VCaP (cell line): Measurements from ENCODE around the gene PGM5.

Experiments used
- H3K27ac ChIP-seq: fragments of 450-650 bp; 2 replicates; pipeline ENCODE4 v1.5.1; 2017
- CTCF ChIP-seq: fragments of 450-650 bp; conservative IDR thresholded peaks from 2 replicates; pipeline ENCODE4 v1.5.1; 2017; ENCODE audit warnings: mild to moderate bottlenecking, moderate library complexity

PGM5 gene

DNA sequence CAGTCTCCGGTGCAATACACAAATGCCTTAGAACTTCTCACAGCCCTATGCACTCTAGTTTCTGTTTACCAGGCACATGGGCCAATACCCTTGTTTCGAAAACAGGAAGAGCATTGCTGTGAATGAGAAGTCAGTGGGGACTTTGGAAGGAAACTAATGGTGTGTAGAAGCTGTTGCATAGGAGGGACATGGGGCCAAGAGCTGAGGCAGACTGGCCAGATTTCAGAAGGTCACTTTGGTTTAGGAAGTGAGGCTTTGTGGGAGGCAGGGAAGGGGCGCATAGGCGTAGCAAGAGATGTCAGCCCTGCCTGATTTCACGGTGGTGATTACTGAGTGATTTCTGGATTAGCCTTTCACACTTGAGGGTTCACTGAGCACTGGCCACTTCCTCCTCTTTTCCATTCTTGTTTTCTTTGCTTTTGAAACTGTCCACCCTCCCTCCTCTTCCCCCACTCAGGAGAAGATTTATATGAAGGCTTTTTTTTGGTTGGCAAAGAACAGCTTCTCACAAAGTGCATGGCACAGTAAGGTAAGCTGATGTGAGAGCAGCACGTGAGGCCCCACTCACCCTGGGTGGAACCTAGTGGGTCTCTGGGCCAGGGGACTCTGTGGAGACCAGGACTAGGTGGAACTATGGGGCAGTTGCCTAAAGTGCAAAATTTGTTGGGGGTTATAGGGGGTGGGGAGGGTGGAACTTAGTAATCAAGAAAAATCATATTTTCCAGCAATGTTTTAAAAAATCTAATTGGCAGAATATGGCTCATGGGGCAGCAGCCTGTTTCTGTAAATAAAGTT is 190.4 kb downstream of the PGM5 start:
- no peak for TF ChIP-seq CTCF
- no peak overlapping the region for H3K27ac ChIP-seq

GRCh38 chr9:68547417-68547816 is 191.0 kb downstream of the PGM5 start:
- no peak overlapping the region for H3K27ac ChIP-seq
- no peak for TF ChIP-seq CTCF

DNA sequence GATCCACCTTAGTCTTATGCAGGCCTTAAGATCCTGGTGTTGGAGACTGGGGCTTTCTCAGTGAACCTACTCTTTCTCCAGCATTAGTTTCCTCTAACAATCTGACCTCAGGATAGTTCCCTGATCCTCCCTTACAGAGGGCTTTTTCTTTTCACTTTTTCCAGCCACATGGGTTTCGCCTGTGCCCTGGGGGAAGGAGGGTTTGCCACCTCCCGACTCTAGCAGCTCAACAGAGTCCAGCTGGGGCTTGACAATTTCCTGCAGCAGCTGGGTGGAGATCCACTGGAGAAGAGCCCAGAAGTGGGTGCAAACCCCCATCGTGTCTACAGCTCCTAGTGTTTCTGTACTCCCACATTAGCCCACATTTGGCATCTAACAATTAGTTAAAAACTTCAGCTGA is 191.8 kb downstream of the PGM5 start:
- H3K27ac ChIP-seq: no peak overlapping the region
- TF ChIP-seq CTCF: no peak

- no peak for TF ChIP-seq CTCF
- H3K27ac ChIP-seq: peak overlapping the region; percentile 54
These were observed 194.8 kb downstream of the PGM5 start for GRCh38 chr9:68551191-68551590.

DNA sequence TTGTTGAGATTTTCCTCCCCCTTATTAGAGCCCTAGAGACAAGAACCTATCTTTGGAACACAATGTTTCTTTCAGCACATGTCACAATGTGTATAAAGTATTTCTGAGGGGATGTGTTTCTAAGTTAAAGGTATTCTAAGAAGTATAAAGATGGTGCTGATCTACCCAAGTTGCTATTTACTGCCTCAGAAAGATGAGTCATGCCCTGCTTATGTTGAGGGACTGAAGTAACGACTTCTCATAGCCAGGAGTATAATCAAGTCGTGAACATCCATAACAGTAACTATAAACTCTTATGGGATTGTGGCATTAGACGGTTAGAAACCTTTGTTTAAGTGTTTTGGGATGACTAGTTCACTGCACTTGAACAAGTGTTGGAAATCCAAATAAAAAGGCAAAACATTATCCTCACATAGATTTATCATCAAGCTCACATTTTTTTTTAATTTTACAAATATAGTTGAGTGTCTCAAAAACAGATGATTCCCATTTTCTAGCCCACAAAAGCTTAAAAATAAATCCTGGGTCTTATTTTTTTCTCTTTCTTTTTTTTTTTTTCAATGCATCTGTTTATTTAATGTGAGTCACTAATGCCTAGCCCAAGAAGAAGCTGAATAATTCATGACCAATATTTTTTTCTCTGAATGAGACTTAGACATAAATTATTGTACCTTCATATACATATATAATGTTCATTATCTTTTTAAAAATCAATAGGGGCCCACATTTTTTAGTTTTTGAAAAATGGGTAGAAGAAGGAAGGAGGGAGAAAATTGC is 196.5 kb downstream of the PGM5 start:
- H3K27ac ChIP-seq: no peak overlapping the region
- TF ChIP-seq CTCF: no peak

DNA sequence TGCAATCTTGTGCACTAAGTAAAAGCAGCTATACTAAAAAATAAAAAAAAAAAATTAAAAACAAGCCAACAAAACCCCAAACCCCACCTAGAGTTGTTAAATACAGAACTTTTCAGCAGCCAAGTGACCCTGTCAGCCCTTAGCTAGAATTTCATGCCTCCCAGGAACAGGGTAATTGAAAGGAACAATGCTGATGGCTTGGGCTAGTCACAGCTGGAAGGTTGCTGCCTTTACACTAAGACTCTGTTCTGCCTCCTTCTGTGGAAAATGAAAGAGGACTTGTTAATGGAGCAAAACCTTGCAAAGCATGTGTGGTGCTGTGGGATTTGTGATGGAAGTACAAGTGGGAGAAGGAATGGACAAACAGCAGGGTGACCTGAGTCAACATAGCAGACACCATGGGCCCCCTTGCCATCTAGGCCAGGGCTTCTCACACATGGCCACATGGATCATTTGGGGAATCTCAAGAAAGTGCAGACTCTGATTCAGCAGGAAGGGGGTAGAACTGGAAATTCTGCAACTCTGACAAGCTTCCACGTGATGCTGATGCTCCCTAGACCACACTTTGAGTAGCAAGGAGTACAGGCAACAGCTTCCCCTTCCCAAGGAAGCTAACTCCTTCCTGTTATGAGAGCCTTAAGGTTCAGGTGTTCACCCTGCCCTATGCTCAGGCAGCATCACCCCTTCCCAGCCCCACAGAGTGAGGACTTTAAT is 199.2 kb downstream of the PGM5 start:
- TF ChIP-seq CTCF: no peak
- H3K27ac ChIP-seq: no peak overlapping the region

GRCh38 chr9:68558545-68558944 is 202.1 kb downstream of the PGM5 start:
- H3K27ac ChIP-seq: no peak overlapping the region
- no peak for TF ChIP-seq CTCF
